Inflammatory macrophage (primary cell): ENCODE data around the gene RHBDL3.
"Not testable (repeated sequence)": the region's sequence is repeated elsewhere in the genome, so short reads cannot be mapped to it uniquely, and the experiment has no call there.

ENCODE experiments used
- DNase-seq, 2 donors: peaks; one replicate each; pipeline ENCODE4 v3.0.0-alpha.2; 2020 to 2022
- total RNA-seq, 18 experiments: gene quantifications; one replicate each; lab custom pipeline; 2026; ENCODE audit warnings: mixed read lengths in 6 of 18, inconsistent platforms in 2 of 18; lab: John Stamatoyannopoulos, UW

Gene RHBDL3
- total RNA-seq = 0.07 to 0.76 (median 0.32) reads per million in 18 experiments

GRCh38 chr17:32265192-32265923, at the start of gene RHBDL3:
RHBDL3 (plus strand) TSS chr17:32265832; CDS start chr17:32266190, 358 bp downstream.
- DNase-seq = no peak

GRCh38 chr17:32222621-32223020, 43.0 kb upstream of the RHBDL3 start:
- DNase-seq = no peak

GRCh38 chr17:32223703-32224102, 41.9 kb upstream of the RHBDL3 start:
- no peak for DNase-seq

GRCh38 chr17:32226886-32227285, 38.7 kb upstream of the RHBDL3 start:
- DNase-seq = no peak

GRCh38 chr17:32227910-32228309, 37.7 kb upstream of the RHBDL3 start:
- no peak for DNase-seq

GRCh38 chr17:32235588-32235987, 30.0 kb upstream of the RHBDL3 start:
- no peak for DNase-seq

GRCh38 chr17:32239456-32239855, 26.2 kb upstream of the RHBDL3 start:
- DNase-seq = peak; percentile 47 to 50

- DNase-seq = no peak
Observed at GRCh38 chr17:32240750-32241149, 24.9 kb upstream of the RHBDL3 start.

GRCh38 chr17:32241640-32242039, 24.0 kb upstream of the RHBDL3 start:
- no peak for DNase-seq

- DNase-seq = no peak
Observed at GRCh38 chr17:32249475-32249874, 16.2 kb upstream of the RHBDL3 start.

- peak; percentile 85 to 90 for DNase-seq
Observed at GRCh38 chr17:32253117-32253611, 12.5 kb upstream of the RHBDL3 start.

- DNase-seq = no peak
Observed at GRCh38 chr17:32256012-32256700, 9.5 kb upstream of the RHBDL3 start.

- DNase-seq = no peak
Observed at GRCh38 chr17:32256701-32257019, 9.0 kb upstream of the RHBDL3 start.

- DNase-seq = no peak
Observed at GRCh38 chr17:32258383-32259140, 7.1 kb upstream of the RHBDL3 start.

- DNase-seq = no peak
Observed at GRCh38 chr17:32259586-32259985, 6.0 kb upstream of the RHBDL3 start.

- DNase-seq = no peak
Observed at GRCh38 chr17:32261417-32261736, 4.3 kb upstream of the RHBDL3 start.

GRCh38 chr17:32261936-32262510, 3.6 kb upstream of the RHBDL3 start:
- no peak for DNase-seq

- not testable (repeated sequence) for DNase-seq
Observed at GRCh38 chr17:32263515-32263914, 2.1 kb upstream of the RHBDL3 start.

- DNase-seq = no peak
Observed at GRCh38 chr17:32264140-32264799, 1.4 kb upstream of the RHBDL3 start.

GRCh38 chr17:32264823-32265191, 825 bp upstream of the RHBDL3 start:
- peak in 1 of 2 donors; percentile 31 for DNase-seq

GRCh38 chr17:32266051-32266388, 388 bp downstream of the RHBDL3 start:
- no peak for DNase-seq

- DNase-seq = no peak
Observed at GRCh38 chr17:32266389-32267301, 1.0 kb downstream of the RHBDL3 start.
